OCI-LY7 (cell line): ENCODE data around the gene DNAJC1. TPM values are rescaled to one million over a fixed set of nuclear protein-coding genes. Genes with fewer than 3 reads are reported as not detected.

Experiments used
- BruUV-seq: library from RNA; stranded (reverse); fragments of 400-500 nt; replicated peaks from 2 replicates; lab custom pipeline; 2021; lab: Mats Ljungman, UMichigan
- CTCF ChIA-PET: fragments of 300-600 bp; sonication (Branson Sonifier 250); formaldehyde crosslinking; loops from one replicate; lab custom pipeline; 2022; ENCODE audit warnings: antibody characterized with exemption; ENCODE audit not compliant: unreplicated experiment; lab: Charles Lee
- POLR2A ChIA-PET: fragments of 300-600 bp; sonication (Branson Sonifier 250); formaldehyde crosslinking; loops from one replicate; lab custom pipeline; 2022; ENCODE audit warnings: antibody characterized with exemption; lab: Charles Lee
- DNase-seq: peaks from one replicate; pipeline ENCODE4 v3.0.0-alpha.2; 2015; ENCODE audit warnings: low spot score
- H2AFZ ChIP-seq: fragments of 200-600 bp; sonication (generic), shearing (Covaris generic); 2 replicates; pipeline ENCODE4 v1.6.1; 2014; ENCODE audit warnings: mild to moderate bottlenecking, antibody characterized with exemption, low read length, moderate library complexity
- H3K27ac ChIP-seq: fragments of 200-600 bp; sonication (generic); 2 replicates; pipeline ENCODE4 v1.5.1; 2014; ENCODE audit warnings: mixed run types, low read depth, mild to moderate bottlenecking, moderate library complexity, low read length, inconsistent platforms; ENCODE audit not compliant: poor library complexity, severe bottlenecking
- H3K36me3 ChIP-seq: fragments of 200-600 bp; sonication (generic); 2 replicates; pipeline ENCODE4 v1.6.1; 2014; ENCODE audit warnings: mild to moderate bottlenecking, antibody characterized with exemption, low read length, moderate library complexity, mixed read lengths; ENCODE audit not compliant: insufficient read depth
- H3K4me1 ChIP-seq: fragments of 200-600 bp; sonication (generic); 2 replicates; pipeline ENCODE4 v1.5.1; 2014; ENCODE audit warnings: mild to moderate bottlenecking, low read length; ENCODE audit not compliant: insufficient read depth, poor library complexity, severe bottlenecking
- H3K4me2 ChIP-seq: fragments of 200-600 bp; sonication (generic); 2 replicates; pipeline ENCODE4 v1.6.1; 2014; ENCODE audit warnings: mild to moderate bottlenecking, low read length
- H3K4me3 ChIP-seq: fragments of 200-600 bp; sonication (generic); 2 replicates; pipeline ENCODE4 v1.5.1; 2014; ENCODE audit warnings: mild to moderate bottlenecking, low read depth, low read length; ENCODE audit not compliant: poor library complexity, severe bottlenecking
- H3K79me2 ChIP-seq: fragments of 200-600 bp; sonication (generic); 2 replicates; pipeline ENCODE4 v1.6.1; 2016; ENCODE audit warnings: low read depth, mild to moderate bottlenecking, low read length, moderate library complexity, mixed read lengths; ENCODE audit not compliant: insufficient read depth
- H3K9me2 ChIP-seq: fragments of 200-600 bp; sonication (generic); 2 replicates; pipeline ENCODE4 v1.6.1; 2016; ENCODE audit warnings: mild to moderate bottlenecking, low read length, mixed read lengths; ENCODE audit not compliant: insufficient read depth
- H3K9me3 ChIP-seq: fragments of 200-600 bp; sonication (generic); 2 replicates; pipeline ENCODE4 v1.6.1; 2014; ENCODE audit warnings: mild to moderate bottlenecking, mixed run types, low read length, mixed read lengths
- H4K20me1 ChIP-seq: fragments of 200-600 bp; sonication (generic); 2 replicates; pipeline ENCODE4 v1.6.1; 2014; ENCODE audit warnings: mild to moderate bottlenecking, antibody characterized with exemption, low read length, moderate library complexity, mixed read lengths; ENCODE audit not compliant: insufficient read depth
- EZH2phosphoT487 ChIP-seq: fragments of 200-600 bp; sonication (generic); IDR thresholded peaks from 2 replicates; pipeline ENCODE4 v1.6.1; 2018; ENCODE audit warnings: low read depth, borderline replicate concordance, mild to moderate bottlenecking, mixed run types, antibody characterized with exemption, low read length, moderate library complexity, mixed read lengths
- intact Hi-C: fragments of 100-400 bp; cut with micrococcal nuclease; formaldehyde crosslinking; loops from one replicate; pipeline ENCODE4 v1.10.0; 2022; ENCODE audit not compliant: unreplicated experiment
- total RNA-seq, 2 experiments: library from RNA; depleted of rRNA in 1 of 2; stranded (reverse); fragments of >200 nt in 1 of 2; shearing (Covaris generic) in 1 of 2; gene quantifications; 2 replicates each; pipeline ENCODE4 v1.2.3, GENCODE V29; 2014 to 2022
- TF ChIP-seq, protein P1 (sequence below): fragments of 200-600 bp; sonication (generic); conservative IDR thresholded peaks from 2 replicates; pipeline ENCODE4 v1.5.1; 2014; ENCODE audit warnings: mild to moderate bottlenecking, antibody characterized with exemption, low read length, moderate library complexity, mixed read lengths

Gene DNAJC1
- total RNA-seq, 2 experiments from 2014 or later = 7.1 to 16.9 TPM

DNA sequence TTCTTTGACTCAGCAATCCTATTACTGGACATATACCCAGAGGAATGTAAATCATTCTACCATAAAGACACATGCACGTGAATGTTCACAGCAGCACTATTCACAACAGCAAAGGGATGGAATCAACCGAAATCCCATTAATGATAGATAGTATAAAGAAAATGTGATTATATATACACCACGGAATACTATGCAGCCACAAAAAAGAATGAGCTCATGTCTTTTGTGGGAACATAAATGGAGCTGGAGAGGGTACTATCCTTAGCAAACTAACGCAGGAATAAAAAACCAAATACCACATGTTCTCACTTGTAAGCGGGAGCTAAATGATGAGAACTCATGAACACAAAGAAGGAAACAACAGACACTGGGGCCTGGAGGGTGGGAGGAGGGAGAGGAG lies 201.9 kb downstream of the DNAJC1 start:
- Histone ChIP-seq H2AFZ (no peak overlapping the region), H3K9me3 (no peaks in the 10 kb centered on the region), H3K27ac (no peak overlapping the region), H3K4me2 (no peak overlapping the region), H3K4me3 (no peak overlapping the region), H3K9me2 (no peaks in the 10 kb centered on the region), H3K4me1 (no peaks in the 10 kb centered on the region), H3K36me3 (no peaks in the 10 kb centered on the region), H4K20me1 (no peaks in the 10 kb centered on the region), H3K79me2 (no peaks in the 10 kb centered on the region)
- BruUV-seq = no TSS peak
- TF ChIP-seq, protein P1, sequence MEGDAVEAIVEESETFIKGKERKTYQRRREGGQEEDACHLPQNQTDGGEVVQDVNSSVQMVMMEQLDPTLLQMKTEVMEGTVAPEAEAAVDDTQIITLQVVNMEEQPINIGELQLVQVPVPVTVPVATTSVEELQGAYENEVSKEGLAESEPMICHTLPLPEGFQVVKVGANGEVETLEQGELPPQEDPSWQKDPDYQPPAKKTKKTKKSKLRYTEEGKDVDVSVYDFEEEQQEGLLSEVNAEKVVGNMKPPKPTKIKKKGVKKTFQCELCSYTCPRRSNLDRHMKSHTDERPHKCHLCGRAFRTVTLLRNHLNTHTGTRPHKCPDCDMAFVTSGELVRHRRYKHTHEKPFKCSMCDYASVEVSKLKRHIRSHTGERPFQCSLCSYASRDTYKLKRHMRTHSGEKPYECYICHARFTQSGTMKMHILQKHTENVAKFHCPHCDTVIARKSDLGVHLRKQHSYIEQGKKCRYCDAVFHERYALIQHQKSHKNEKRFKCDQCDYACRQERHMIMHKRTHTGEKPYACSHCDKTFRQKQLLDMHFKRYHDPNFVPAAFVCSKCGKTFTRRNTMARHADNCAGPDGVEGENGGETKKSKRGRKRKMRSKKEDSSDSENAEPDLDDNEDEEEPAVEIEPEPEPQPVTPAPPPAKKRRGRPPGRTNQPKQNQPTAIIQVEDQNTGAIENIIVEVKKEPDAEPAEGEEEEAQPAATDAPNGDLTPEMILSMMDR = no peak
- no peak for TF ChIP-seq EZH2phosphoT487
- CTCF ChIA-PET = interaction anchor here (0.6 kb wide), 1 partner anchor 285 kb away, joined by 4 read pairs; no protein-coding TSS in a partner anchor
- DNase-seq = no peak
- intact Hi-C loops = no loop called here
- POLR2A ChIA-PET = no interaction called here

DNA sequence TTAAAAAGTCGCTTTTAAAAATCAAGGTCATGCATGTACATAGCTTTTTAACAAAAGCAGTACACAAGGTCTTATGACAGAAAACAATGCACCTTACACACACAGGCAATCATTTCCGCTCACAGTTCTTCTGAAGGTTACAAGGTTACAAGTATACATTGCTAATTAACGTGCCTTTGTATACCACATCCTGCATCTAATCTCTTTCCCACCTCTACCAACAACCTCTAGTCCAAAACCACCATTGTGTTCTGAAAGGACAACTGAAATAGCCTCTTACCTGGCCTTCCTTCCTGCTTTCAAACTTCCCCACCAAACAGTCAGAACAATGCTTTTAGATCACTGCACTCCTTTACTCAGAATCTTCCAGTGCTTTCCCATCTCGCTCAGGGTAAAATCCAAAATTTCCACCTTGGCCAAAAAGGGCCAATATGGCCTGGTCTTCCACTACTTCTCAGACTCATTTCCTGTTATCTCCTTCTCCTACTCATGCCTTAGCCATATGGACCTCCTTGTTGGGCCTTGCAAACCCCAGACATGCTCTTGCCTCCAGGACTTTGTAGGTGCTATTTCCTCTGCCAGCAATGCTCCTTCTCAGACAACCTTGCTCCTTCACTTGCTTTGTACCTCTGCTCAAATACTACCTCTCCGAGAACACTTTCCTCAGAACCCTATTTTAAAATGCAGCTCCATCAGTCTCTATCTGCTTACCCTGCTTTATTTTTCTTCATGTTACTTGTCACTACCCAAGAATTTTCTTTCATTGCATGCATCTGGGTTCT lies 205.4 kb downstream of the DNAJC1 start:
- Histone ChIP-seq H3K9me2 (no peaks in the 10 kb centered on the region), H4K20me1 (no peaks in the 10 kb centered on the region)

More for the DNA sequence above, 205.4 kb downstream of the DNAJC1 start:
- no peaks in the 10 kb centered on the region for H3K36me3 ChIP-seq
- POLR2A ChIA-PET = no interaction called here
- intact Hi-C loops = no loop called here
- no peak overlapping the region for H2AFZ ChIP-seq
- DNase-seq = no peak
- BruUV-seq = no TSS peak
- CTCF ChIA-PET = no interaction called here
- no peaks in the 10 kb centered on the region for H3K9me3 ChIP-seq
- no peaks in the 10 kb centered on the region for H3K4me1 ChIP-seq
- no peaks in the 10 kb centered on the region for H3K79me2 ChIP-seq
- no peak overlapping the region for H3K27ac ChIP-seq
- TF ChIP-seq, protein P1 = no peak
- TF ChIP-seq EZH2phosphoT487 = no peak
- H3K4me2 ChIP-seq = no peak overlapping the region
- H3K4me3 ChIP-seq = no peak overlapping the region
